Mucosa of descending colon (tissue), 3 donors: Measurements from ENCODE around the gene TUBGCP3. TPM values are rescaled to one million over a fixed set of nuclear protein-coding genes. Genes with fewer than 3 reads are reported as not detected.

Experiments used
- ATAC-seq: fragments of 200-7000 bp; cut with Tn5 transposase; one replicate; pipeline ENCODE4 v1.9.1; 2020; ENCODE audit warnings: mild to moderate bottlenecking, moderate library complexity
- DNase-seq, 3 donors: peaks; one replicate each; pipeline ENCODE4 v3.0.0-alpha.2; 2020
- H3K36me3 ChIP-seq: fragments of 200-600 bp; one replicate; pipeline ENCODE4 v1.8.0; 2021; ENCODE audit warnings: low read depth, mild to moderate bottlenecking
- H3K4me1 ChIP-seq: fragments of 200-600 bp; one replicate; pipeline ENCODE4 v1.8.0; 2021; ENCODE audit warnings: low read depth, mild to moderate bottlenecking
- H3K4me3 ChIP-seq: fragments of 200-600 bp; one replicate; pipeline ENCODE4 v1.8.0; 2021; ENCODE audit warnings: mild to moderate bottlenecking
- H3K9me3 ChIP-seq: fragments of 200-600 bp; one replicate; pipeline ENCODE4 v1.8.0; 2021; ENCODE audit warnings: mild to moderate bottlenecking
- CTCF ChIP-seq: fragments of 200-600 bp; IDR thresholded peaks from one replicate; pipeline ENCODE4 v1.8.0; 2022; ENCODE audit warnings: antibody characterized with exemption, mild to moderate bottlenecking
- intact Hi-C, 2 donors: fragments of 100-400 bp; cut with DNase I in 1 of 2; cut with micrococcal nuclease in 1 of 2; formaldehyde crosslinking; loops; one replicate each; pipeline versions ENCODE4 v1.11.0 to v1.11.1; 2022; cut with DNase I, micrococcal nuclease
- total RNA-seq, 3 donors: library from RNA; stranded (reverse); fragmentation: NEBNext Ultra II Directional in 2 of 3; extraction: Animal tissue kit (Norgen Biotek cat#: 25700) in 2 of 3; gene quantifications; one replicate each; pipeline versions ENCODE4 v1.2.1 to v1.2.4, GENCODE V29; 2021 to 2023
- donor health status: DM: no; HTN: no; CAD: no; lungs with moderate emphysema.
- donor health status: DM: no; HTN: no; CAD: no.
- donor health status: DM: no; HTN: yes; CAD: no.

Gene TUBGCP3
- total RNA-seq, 3 donors from 2014 or later = 27.7 to 44.8 (median 32.7) TPM

GRCh38 chr13:112521073-112521685, 66.8 kb downstream of the TUBGCP3 start:
- Histone ChIP-seq H3K36me3 (no peaks in the 10 kb centered on the region), H3K9me3 (no peaks in the 10 kb centered on the region), H3K4me1 (no peaks in the 10 kb centered on the region), H3K4me3 (no peak overlapping the region)
- intact Hi-C loops = no loop called here
- ATAC-seq (no peak), DNase-seq (no peak)
- no peak for TF ChIP-seq CTCF

- TF ChIP-seq CTCF = no peak
- no peaks in the 10 kb centered on the region for H3K4me1 ChIP-seq
- H3K36me3 ChIP-seq = no peaks in the 10 kb centered on the region
- intact Hi-C loops = no loop called here
- H3K9me3 ChIP-seq = no peaks in the 10 kb centered on the region
- no peak for DNase-seq
- no peak overlapping the region for H3K4me3 ChIP-seq
- no peak for ATAC-seq
Observed at GRCh38 chr13:112519517-112520060, 68.4 kb downstream of the TUBGCP3 start.

GRCh38 chr13:112516218-112516617, 71.7 kb downstream of the TUBGCP3 start:
- no peak for TF ChIP-seq CTCF
- ATAC-seq = no peak
- H3K9me3 ChIP-seq = no peaks in the 10 kb centered on the region
- H3K36me3 ChIP-seq = no peaks in the 10 kb centered on the region
- no peak for DNase-seq
- H3K4me3 ChIP-seq = no peak overlapping the region
- H3K4me1 ChIP-seq = no peaks in the 10 kb centered on the region
- intact Hi-C loops = no loop called here

GRCh38 chr13:112513761-112514160, 74.2 kb downstream of the TUBGCP3 start:
- H3K9me3 ChIP-seq = no peaks in the 10 kb centered on the region
- ATAC-seq = no peak
- intact Hi-C loops = no loop called here
- no peaks in the 10 kb centered on the region for H3K36me3 ChIP-seq
- TF ChIP-seq CTCF = no peak
- no peak overlapping the region for H3K4me3 ChIP-seq
- DNase-seq = no peak
- H3K4me1 ChIP-seq = no peaks in the 10 kb centered on the region

- ATAC-seq = no peak
- intact Hi-C loops = no loop called here
- no peak for TF ChIP-seq CTCF
- Histone ChIP-seq H3K9me3 (no peaks in the 10 kb centered on the region), H3K36me3 (no peaks in the 10 kb centered on the region), H3K4me1 (no peaks in the 10 kb centered on the region), H3K4me3 (no peak overlapping the region)
- no peak for DNase-seq
Observed at GRCh38 chr13:112510987-112511685, 76.8 kb downstream of the TUBGCP3 start.
